ENCODE results near the gene BCAS1. TPM values are rescaled to one million over a fixed set of nuclear protein-coding genes. Genes with fewer than 3 reads are reported as not detected.

Gene BCAS1
- total and polyA plus RNA-seq, 2 donors (not counting 3 experiments of a cell fraction or from before 2014, with no cell fraction given): not detected

DNA sequence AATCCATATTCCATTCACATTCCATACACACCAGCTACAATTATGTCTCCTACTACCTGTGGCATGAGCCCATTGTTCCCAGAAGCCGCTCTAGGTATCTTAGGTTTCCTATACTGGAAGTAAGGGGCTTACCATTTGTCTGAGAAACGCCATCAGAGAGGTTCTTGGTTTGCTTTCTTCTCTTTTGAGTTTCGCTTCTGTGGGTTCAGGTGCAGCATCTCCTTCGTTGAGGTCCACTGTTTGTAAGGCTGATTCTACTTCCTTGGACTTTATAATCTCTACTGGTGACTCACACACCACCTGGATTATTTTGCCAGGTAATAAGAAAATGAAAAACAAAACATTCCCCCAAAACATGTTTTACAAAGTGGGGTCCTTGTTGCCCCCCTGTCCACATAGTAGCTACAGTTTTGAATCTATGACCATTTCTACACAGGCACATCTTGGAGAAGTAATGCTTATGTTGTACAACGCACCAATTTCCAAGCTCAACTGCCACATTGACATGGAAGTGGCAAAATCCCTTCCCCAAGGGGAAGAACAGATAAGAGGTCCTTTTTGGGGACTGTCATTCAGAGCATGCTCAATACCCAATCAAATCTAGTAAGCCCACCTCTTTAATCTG lies 103.5 kb downstream of the BCAS1 start:
- H3K36me3 ChIP-seq (ENCODE audit: control insufficient read depth in 2 of 2, extremely low read depth in 1 of 2, insufficient read depth in 2 of 2, low read length in 2 of 2): no peaks in the 10 kb centered on the region
- H3K79me2 ChIP-seq (ENCODE audit: control insufficient read depth, insufficient read depth, low read length): no peaks in the 10 kb centered on the region
- TF ChIP-seq MYC (IDR thresholded peaks at IDR 0.05; ENCODE audit: low read depth, low read length) (no peak), GATA2 (IDR thresholded peaks at IDR 0.05; ENCODE audit: insufficient read depth, insufficient read length, low read depth, low read length) (no peak), JUN (IDR thresholded peaks at IDR 0.05; ENCODE audit: borderline replicate concordance, insufficient read depth, insufficient read length, low read depth) (no peak), FOS (IDR thresholded peaks at IDR 0.05; ENCODE audit: borderline replicate concordance, insufficient read depth, low read length) (no peak), POLR2AphosphoS5 (IDR thresholded peaks at IDR 0.05; ENCODE audit: insufficient read depth, low read depth, low read length) (no peak), POLR2A (IDR thresholded peaks at IDR 0.05; ENCODE audit: low read depth, low read length) (no peak), EZH2 (IDR thresholded peaks at IDR 0.05; ENCODE audit: borderline replicate concordance, low read depth, low read length, severe bottlenecking) (no peak)
- TF ChIP-seq, protein P1, sequence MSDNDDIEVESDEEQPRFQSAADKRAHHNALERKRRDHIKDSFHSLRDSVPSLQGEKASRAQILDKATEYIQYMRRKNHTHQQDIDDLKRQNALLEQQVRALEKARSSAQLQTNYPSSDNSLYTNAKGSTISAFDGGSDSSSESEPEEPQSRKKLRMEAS (IDR thresholded peaks at IDR 0.05; ENCODE audit: insufficient read depth, insufficient read length): no peak
- TF ChIP-seq, protein P2, sequence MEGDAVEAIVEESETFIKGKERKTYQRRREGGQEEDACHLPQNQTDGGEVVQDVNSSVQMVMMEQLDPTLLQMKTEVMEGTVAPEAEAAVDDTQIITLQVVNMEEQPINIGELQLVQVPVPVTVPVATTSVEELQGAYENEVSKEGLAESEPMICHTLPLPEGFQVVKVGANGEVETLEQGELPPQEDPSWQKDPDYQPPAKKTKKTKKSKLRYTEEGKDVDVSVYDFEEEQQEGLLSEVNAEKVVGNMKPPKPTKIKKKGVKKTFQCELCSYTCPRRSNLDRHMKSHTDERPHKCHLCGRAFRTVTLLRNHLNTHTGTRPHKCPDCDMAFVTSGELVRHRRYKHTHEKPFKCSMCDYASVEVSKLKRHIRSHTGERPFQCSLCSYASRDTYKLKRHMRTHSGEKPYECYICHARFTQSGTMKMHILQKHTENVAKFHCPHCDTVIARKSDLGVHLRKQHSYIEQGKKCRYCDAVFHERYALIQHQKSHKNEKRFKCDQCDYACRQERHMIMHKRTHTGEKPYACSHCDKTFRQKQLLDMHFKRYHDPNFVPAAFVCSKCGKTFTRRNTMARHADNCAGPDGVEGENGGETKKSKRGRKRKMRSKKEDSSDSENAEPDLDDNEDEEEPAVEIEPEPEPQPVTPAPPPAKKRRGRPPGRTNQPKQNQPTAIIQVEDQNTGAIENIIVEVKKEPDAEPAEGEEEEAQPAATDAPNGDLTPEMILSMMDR (IDR thresholded peaks at IDR 0.05; ENCODE audit: extremely low read depth in 1 of 2, insufficient read depth in 1 of 2, low read depth in 1 of 2, low read length in 2 of 2): no peak
- ChIA-PET POLR2A (no interaction called here), CTCF (no interaction called here)
- dilution Hi-C loops (cut with MboI; ENCODE audit: extremely low pct_ligation_motif_present, low sequenced_read_pairs): no loop called here
- H3K9me3 ChIP-seq (replicated peaks; ENCODE audit: control insufficient read depth, insufficient read depth, low read length): no peaks in the 10 kb centered on the region
- BruUV-seq (replicated peaks): no TSS peak
- no peak overlapping the region for H3K27ac ChIP-seq (ENCODE audit: insufficient read depth, low read depth, low read length)
- no peak overlapping the region for H3K9ac ChIP-seq (replicated peaks; ENCODE audit: extremely low read depth, insufficient read depth, low read length)
- no peak overlapping the region for H2AFZ ChIP-seq (ENCODE audit: low read depth, low read length)
- H3K4me1 ChIP-seq (ENCODE audit: control insufficient read depth, extremely low read depth, insufficient read depth, low read length): peaks cover 1% of the 10 kb centered on the region
- DNase-seq (ENCODE audit: low read depth, low spot score) (no peak), FAIRE-seq (no peak)
- no peak overlapping the region for H3K4me3 ChIP-seq (replicated peaks in 1 of 3; ENCODE audit: insufficient read depth in 1 of 3, low read depth in 1 of 3, low read length in 3 of 3)
- H3K4me2 ChIP-seq (ENCODE audit: insufficient read depth, low read length): no peak overlapping the region
- intact Hi-C loops (cut with micrococcal nuclease): no loop called here
- no peaks in the 10 kb centered on the region for H3K9me1 ChIP-seq (replicated peaks; ENCODE audit: control insufficient read depth, extremely low read depth, insufficient read depth, low read length)
- H4K20me1 ChIP-seq (replicated peaks; ENCODE audit: control insufficient read depth, extremely low read depth, insufficient read depth, low read length): no peaks in the 10 kb centered on the region
- H3K27me3 ChIP-seq (ENCODE audit: control insufficient read depth in 2 of 2, insufficient read depth in 2 of 2, low read length in 2 of 2): peaks cover 0 to 2% of the 10 kb centered on the region in 2 experiments
